GM13977 (cell line): Measurements from ENCODE around the gene FAM24A.

Source experiments
- DNase-seq: peaks from one replicate; pipeline ENCODE4 v3.0.0; 2012; ENCODE audit warnings: low spot score
- CTCF ChIP-seq: IDR thresholded peaks from 2 replicates; pipeline ENCODE4 v1.5.1; 2012; ENCODE audit warnings: mild to moderate bottlenecking, control low read depth; ENCODE audit not compliant: insufficient read depth; ENCODE audit errors: extremely low read depth, missing control alignments
- in situ Hi-C: fragments of 300-500 bp; cut with MboI; formaldehyde crosslinking; loops from one replicate; pipeline ENCODE4 v1.12.0; 2022; ENCODE audit warnings: low sequenced_read_pairs, low pct_unique_long_range_greater_than_20kb, mixed read lengths, inconsistent platforms; ENCODE audit not compliant: unreplicated experiment

FAM24A gene

DNA sequence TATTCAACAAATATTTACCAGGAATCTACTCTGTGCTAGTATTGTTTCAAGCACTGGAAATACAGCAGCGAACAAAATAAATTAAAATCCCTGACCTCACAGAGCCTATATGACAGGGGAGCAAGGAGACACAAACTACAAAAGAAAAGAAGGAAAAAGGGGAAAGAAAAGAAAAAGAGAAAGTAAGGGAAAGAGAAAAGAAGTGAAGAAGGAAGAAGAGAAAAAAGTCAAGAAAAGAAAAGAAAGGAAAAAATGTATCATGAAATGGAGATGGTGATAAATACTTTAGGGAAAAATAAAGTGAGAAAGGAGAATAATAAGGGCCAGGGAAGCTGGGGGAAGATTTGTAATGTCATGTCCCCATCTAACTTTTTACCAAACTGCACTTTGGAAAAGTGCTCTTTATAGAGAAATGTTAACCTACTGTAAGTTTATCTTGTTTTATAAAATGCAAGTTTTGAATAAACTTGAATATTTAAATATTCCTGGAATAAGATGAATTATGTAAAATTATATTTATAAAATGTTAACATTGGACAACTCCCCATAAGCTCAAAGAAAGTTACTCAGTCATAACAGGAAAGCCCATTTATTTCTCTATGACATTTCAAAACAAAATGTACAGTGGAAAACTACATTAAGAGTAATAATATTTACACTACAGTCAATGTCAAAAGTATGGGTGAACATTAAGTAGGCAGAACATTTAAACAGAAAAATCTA lies 28.9 kb downstream of the FAM24A start:
- TF ChIP-seq CTCF, result no peak
- DNase-seq, result no peak
- in situ Hi-C loops, result no loop called here

- in situ Hi-C loops, result no loop called here
- no peak for DNase-seq
- TF ChIP-seq CTCF, result no peak
Observed at GRCh38 chr10:122939856-122940543, 29.6 kb downstream of the FAM24A start.

GRCh38 chr10:122949296-122949695 lies 38.9 kb downstream of the FAM24A start:
- in situ Hi-C loops, result no loop called here
- no peak for DNase-seq
- no peak for TF ChIP-seq CTCF

DNA sequence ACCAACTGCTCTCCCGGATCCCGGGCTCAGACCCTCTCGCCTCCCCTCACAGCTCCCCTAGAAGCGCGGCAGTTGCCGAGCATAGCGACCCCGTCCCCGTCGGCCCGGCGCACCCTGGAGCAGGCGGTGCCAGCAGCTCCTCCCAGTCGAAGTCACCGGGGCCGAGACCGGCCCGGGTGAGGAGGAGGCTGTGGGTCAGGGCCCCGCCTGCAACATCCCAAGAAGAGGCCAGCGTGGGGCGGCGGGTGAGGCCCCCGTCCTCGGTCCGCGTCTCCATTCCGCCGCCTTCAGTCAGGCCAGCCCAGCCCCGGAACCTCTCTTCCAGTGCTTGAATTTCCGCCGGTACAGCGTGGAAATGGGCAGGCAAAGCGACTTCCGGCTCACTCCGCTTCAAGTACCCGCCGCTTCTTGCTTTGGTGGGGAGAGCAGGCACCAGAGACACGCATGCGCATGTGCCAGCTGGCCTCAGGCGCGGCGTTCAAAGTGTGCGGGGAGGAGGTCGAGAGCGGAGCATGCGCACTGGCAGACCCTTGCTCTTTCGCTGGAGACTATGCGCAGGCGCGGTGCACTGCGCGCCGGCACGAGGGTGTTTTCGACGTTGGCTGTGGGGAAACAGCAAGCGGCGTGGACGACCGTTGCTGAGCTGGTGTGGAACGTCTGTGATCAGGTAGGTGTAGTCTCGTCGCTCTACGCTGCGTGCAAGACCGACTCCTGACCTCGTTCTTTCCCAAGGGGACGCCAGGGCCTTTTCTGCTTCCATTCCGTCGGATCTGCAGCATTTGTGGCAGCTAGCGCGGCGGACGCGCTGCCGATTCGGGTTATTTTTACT lies 43.7 kb downstream of the FAM24A start, which contains the start of gene C10orf88:
TSS of gene C10orf88 (minus strand) at position 326 of the 829 bp plus-strand sequence. CDS start at position 277, 49 bp downstream.
- in situ Hi-C loops, result no loop called here
- peak; percentile 96 for DNase-seq
- no peak for TF ChIP-seq CTCF

DNA sequence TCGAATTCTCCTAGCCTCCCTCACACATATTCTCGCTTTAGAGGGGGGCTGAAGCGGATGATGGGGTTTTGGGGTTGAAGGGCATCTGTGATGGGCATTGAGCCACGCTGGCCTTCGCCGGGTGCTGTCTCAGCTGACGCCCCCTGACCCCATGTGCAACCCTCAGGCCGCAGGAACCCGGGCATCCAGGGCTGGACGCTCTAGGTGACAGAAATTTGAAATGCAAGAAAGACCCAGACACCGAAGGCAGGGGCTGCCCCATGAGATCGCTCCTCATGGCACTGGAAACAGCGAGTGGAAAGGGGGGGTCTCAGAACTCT lies 44.3 kb downstream of the FAM24A start:
- in situ Hi-C loops, result no loop called here
- no peak for TF ChIP-seq CTCF
- no peak for DNase-seq

DNA sequence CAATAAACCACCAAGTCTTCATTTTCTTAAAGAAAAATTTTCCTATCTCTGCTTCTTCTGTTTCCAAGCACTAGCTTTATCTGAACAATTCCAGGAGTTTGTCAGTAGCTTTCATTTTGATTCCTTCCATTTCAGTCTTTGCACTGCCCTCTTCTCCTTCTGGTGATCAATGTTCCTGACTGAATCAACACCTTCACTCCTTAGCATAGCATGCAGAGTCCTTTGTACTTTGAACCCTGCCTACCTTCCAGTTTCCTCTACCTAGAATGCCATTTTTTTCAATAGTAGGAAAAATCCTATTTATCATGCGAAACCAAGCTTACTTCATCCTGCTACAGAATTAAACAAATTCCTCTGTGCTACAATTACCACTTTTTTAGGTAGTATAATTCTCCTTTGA lies 45.5 kb downstream of the FAM24A start:
- no peak for TF ChIP-seq CTCF
- DNase-seq, result no peak
- in situ Hi-C loops, result no loop called here
